Body of pancreas (tissue), 4 donors: ENCODE results near the gene PRDM15.

Experiments
- CTCF ChIP-seq, 7 experiments: fragments of 450-650 bp in 4 of 7; fragments of 200-600 bp in 3 of 7; sonication (generic) in 3 of 7; IDR thresholded peaks; one replicate each; pipeline ENCODE4 v1.5.1; 2016 to 2019; ENCODE audit warnings: antibody characterized with exemption in 7 of 7
- POLR2A ChIP-seq, 3 donors: fragments of 450-650 bp; IDR thresholded peaks; one replicate each; pipeline ENCODE4 v1.6.1; 2016; ENCODE audit warnings: antibody characterized with exemption in 3 of 3, mild to moderate bottlenecking in 2 of 3

- no peak for TF ChIP-seq CTCF (IDR thresholded peaks at IDR 0.05)
- TF ChIP-seq POLR2A (IDR thresholded peaks at IDR 0.05): no peak
These were observed 22.6 kb downstream of the PRDM15 start for GRCh38 chr21:41856572-41856971.
